Measurements from ENCODE around the gene IPO11.
"Not testable (repeated sequence)": the region's sequence is repeated elsewhere in the genome, so short reads cannot be mapped to it uniquely, and the experiment has no call there.

The IPO11 gene

GRCh38 chr5:62645223-62645622 is 232.7 kb downstream of the IPO11 start:
- DNase-seq (ENCODE audit: low read depth): no peak

DNA sequence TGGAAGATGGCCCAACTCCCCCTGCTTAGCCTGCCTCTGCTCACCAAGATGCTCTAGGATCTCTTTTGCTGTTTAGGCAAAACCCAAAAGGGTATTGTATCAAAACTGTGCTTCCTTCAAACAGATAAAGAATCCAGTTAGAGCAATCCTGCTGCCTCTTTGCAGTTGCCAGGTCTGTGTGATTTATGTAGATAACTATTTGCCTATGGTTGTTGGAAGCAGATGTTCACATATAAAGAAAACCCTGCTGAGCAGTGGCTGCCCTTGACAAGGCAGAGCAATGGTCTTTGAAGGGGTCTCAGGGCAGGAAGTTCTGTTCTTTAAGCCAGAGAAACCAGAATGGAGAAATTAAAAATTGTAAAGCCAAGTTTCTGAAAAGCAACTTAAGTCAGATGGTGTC is 234.7 kb downstream of the IPO11 start:
- DNase-seq (ENCODE audit: low read depth): no peak

DNA sequence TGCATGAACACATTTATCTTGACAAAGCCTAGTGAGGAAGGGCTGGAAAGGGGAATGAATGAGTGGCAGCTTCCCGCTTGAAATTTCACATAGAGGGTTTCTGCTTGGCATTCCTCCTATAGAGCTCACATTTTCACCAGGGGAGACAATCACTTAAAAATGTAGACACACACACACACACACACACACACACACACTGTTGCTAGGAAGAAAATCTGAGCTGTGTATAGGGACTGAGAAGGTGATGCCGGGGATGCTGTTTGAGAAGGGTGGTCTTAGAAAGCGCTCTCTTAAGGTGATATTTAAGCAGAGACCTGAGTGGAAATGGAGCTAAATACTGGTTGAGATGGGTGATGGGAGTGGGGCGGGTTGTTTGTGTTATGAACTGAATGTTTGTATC is 236.5 kb downstream of the IPO11 start:
- DNase-seq (ENCODE audit: low read depth): no peak

GRCh38 chr5:62649476-62650113 is 237.0 kb downstream of the IPO11 start:
- DNase-seq (ENCODE audit: low read depth): no peak

DNA sequence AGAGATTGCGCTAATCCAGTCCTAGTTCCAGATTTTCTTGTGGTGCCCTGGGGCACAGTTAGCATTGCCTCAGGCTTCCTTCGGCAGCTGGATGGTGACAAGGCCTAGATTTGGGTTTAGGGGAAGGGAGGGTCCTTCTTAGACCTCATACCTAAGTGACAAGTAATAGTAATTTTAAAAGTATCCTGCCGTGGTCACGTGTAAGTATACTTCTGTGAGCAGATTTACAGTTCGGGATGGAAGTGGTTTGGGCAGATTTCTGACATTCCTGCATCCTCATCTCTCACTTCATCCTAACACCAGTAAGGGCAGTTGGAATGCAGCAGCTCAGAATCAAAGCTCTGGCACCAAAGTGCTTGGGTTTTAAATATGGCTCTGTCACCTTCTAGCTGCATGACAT is 237.6 kb downstream of the IPO11 start:
- no peak for DNase-seq (ENCODE audit: low read depth)

- DNase-seq (ENCODE audit: low read depth): no peak
These were observed 239.7 kb downstream of the IPO11 start for GRCh38 chr5:62652225-62652624.

GRCh38 chr5:62653001-62653863 is 240.7 kb downstream of the IPO11 start:
- DNase-seq (ENCODE audit: low read depth): peak; percentile 22

DNA sequence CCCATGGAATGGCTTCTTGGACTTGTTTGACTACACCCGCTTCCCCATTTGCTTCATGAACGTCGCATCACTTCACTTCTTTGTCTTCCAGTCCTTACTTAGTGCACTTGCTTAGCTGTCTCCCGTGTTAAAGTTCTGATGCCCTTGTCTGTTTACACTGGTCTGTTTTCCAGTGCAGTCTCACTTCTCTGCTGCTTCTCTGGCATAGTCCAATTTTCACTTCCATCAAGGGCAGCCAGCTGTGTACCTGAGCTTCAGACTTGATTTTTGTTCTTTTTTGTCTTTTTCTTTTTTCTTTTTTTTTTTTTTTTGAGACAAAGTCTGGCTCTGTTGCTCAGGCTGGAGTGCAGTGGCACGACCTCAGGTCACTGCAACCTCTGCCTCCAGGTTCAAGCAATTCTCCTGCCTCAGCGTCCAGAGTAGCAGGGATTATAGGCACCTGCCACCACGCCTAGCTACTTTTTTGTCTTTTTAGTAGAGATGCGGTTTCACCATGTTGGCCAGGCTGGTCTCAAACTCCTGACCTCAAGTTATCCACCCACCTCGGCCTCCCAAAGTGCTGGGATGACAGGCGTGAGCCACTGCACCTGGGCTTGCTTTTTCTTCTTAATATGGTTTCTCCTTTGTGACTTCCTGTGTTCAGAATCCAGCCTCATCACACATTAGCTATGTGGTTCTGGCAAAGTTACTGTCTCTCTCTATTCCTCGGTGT is 241.5 kb downstream of the IPO11 start:
- DNase-seq (ENCODE audit: low read depth): no peak

DNA sequence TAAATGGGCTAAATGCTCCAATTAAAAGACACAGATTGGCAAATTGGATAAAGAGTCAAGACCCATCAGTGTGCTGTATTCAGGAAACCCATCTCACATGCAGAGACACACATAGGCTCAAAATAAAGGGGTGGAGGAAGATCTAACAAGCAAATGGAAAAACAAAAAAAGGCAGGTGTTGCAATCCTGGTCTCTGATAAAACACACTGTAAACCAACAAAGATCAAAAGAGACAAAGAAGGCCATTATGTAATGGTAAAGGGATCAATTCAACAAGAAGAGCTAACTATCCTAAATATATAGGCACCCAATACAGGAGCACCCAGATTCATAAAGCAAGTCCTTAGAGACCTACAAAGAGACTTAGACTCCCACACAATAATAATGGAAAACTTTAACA is 245.2 kb downstream of the IPO11 start:
- DNase-seq (ENCODE audit: low read depth): not testable (repeated sequence)

DNA sequence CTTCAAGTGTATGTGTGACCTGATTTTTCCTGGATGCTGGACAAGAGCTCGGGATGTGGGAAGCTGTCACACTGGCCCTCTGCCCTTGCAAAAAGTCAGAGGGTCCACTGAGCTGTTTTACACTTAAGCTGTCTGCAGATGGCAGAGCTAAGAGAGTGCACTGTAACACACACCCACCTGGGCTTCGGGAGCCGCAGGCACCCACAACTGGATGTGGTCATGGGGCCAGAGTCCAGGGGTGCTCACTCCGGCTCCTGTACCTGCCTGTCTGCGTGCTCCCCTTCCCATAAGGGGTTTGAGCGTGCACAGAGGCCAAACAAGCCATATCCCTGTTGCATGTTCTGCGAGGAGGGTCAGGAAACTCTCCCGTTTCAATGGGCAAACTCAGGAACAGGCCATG is 248.6 kb downstream of the IPO11 start:
- no peak for DNase-seq (ENCODE audit: low read depth)

DNA sequence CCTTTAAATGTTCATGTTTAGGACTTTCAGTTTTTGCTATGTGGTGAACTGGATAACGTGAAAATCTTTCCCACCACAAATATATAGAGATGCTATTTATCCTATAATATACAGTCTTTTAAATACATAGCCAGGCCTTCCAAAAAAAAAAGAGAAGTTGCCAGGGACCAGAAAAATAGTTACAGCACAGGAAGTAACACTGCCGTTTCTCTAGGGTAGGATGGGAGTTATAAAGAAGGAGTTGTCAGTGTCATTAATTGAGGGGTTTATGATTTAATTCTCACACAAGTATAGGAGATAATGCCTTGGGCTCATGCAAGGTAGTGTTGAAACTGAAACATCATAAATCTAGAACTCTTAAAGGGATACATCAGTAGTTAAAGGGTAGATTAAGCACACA is 250.0 kb downstream of the IPO11 start:
- DNase-seq (ENCODE audit: low read depth): no peak

GRCh38 chr5:62671479-62671878 is 258.9 kb downstream of the IPO11 start:
- no peak for DNase-seq (ENCODE audit: low read depth)

DNA sequence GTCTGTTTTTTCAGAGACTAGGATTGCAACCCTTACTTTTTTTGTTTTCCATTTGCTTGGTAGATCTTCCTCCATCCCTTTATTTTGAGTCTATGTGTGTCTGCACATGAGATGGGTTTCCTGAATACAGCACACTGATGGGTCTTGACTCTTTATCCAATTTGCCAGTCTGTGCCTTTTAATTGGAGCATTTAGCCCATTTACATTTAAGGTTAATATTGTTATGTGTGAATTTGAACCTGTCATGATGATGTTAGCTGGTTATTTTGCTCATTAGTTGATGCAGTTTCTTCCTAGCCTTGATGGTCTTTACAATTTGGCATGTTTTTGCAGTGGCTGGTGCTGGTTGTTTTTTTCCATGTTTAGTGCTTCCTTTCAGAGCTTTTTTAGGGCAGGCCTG is 264.0 kb downstream of the IPO11 start:
- DNase-seq (ENCODE audit: low read depth): not testable (repeated sequence)
